ENCODE results near the gene NR3C2.

NR3C2 gene

GRCh38 chr4:148434075-148434773, 8.0 kb downstream of the NR3C2 start:
- no peak for DNase-seq

DNA sequence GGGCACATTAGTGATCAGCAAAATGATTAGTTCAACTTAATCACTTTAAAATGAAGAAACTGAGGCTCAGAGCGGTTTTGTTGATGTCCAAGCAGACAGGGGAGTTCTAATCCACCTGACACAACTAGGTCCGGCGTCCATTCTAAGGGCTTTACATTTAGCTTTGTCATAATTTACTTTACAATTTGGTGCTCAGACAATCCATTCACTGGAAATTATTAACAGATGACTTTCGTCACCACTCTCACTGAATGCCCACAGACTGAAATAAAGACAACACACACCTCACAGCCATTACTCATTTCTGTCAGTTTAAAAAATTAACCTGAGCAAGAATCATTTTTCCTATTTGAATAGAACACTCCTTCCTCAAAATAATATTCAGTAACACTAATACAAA, 10.8 kb downstream of the NR3C2 start:
- no peak for DNase-seq

DNA sequence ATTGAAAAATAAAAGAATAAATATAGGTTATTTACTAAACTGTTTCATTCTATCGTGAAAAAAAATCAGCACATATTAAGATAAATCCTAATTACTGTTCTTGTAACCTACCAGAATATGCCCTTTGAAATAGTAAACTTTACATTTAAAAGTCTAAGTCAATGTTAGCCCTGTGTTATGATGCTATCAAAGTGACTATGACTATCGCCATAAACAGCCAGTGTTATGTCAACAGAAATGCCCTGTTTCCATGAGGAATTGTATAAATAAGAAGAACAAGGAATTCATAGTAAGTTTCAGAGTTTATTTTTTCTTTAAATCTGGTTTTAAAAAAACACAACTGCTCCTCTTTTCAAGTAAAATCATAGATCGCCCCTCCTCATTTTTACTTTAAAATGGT, 11.4 kb downstream of the NR3C2 start:
- no peak for DNase-seq

DNA sequence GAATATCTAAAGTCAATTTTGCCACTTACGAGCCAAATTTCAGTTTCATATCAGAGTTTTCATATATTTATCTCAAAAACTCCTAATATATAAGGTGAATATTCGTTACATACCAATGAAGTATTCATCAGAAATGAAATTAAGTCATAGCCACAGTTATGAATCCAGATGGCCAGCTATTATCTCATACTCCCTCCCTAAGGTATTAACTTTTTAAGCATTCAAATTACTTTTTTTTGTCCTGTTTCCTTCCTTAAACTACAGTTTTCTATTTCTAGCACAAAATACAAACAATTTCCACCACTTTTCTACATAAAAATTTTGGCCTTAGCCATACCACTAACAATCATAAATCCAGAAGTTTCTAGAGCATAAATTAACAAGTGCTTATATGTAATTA, 13.0 kb downstream of the NR3C2 start:
- DNase-seq: no peak

DNA sequence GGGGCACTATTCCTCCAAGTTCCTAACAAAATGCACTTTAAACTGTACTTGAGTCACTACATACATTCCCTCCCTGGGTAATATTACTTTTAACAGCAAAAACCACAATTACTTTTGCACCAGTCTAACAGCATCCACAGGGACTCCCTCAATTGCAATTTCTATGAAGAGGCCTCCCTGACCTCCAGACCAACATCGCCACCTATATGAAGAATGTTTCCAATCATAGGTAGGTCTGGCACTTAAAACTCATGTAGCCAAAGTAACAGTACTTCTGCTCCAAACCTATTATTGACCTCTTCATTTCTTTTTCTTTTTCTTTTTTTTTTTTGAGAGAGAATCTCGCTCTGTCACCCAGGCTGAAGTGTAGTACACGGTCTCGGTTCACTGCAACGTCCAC, 15.6 kb downstream of the NR3C2 start:
- DNase-seq: no peak

DNA sequence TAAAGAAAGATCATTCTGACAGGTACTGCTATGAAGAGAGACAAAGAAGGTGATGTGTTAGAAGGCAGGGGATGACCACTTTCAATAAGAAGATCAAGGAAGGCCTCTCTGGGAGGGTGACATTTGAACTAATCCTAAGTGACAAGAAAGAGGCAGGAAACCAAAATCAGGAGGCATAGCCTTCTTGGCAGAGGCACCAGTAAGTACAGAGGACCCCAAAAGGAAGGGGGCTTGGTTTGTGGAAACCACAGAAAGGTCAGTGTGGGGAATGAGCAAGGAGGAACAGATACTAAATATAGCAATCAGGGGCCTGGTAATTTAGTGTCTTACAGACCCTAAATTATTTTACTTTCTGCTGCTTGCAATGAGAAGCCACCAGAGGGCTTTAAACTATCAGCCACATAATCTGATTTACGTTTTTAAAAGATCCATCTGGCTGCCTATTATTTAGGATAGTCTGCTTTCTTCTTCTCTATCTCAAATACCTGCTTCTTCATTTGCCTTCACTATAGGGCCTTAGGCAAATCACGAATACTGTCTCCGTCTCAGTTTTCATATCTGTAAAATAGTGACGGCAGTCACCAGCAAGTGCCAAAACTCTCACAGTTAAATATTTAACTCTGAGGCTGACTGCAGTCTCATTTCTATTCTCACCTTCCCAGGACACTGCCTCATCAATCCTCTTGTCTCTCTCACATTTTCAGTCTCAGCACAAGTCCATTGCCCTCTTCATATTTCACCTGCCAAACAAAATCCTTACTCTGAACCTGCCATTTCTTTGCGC, 16.7 kb downstream of the NR3C2 start:
- no peak for DNase-seq

GRCh38 chr4:148420397-148420796, 21.8 kb downstream of the NR3C2 start:
- no peak for DNase-seq

- DNase-seq: no peak
These were observed 26.7 kb downstream of the NR3C2 start for GRCh38 chr4:148415500-148415899.

DNA sequence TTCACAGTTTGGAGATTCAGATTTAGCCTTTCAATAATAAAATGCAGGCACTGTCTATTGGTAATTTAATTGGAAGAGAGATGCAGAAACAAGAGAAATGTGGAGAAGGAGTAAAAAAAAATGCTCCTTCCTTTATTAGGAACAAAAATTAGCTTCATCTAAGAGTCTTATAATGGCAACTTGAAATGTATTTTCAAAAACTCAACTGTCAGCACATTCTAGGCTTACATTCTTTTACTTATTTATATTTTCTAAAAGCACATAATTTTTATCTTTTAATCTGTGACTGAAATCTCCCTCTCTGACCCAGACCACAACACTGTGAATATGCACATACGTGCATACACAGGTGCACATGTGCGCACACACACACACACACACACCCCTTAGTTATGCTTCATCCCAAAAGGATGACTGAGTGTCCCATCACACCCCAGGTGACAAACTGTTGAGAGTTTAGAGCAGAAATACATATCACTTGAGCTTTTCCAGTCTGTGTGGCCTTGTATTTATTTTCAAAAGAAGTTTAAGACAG, 29.7 kb downstream of the NR3C2 start:
- no peak for DNase-seq

- DNase-seq: no peak
These were observed 36.9 kb downstream of the NR3C2 start for GRCh38 chr4:148405161-148405893.

- no peak for DNase-seq
These were observed 43.2 kb downstream of the NR3C2 start for GRCh38 chr4:148398988-148399387.

GRCh38 chr4:148397771-148398170, 44.4 kb downstream of the NR3C2 start:
- DNase-seq: no peak

GRCh38 chr4:148396986-148397673, 45.1 kb downstream of the NR3C2 start:
- DNase-seq: no peak

GRCh38 chr4:148395771-148396170, 46.4 kb downstream of the NR3C2 start:
- no peak for DNase-seq

DNA sequence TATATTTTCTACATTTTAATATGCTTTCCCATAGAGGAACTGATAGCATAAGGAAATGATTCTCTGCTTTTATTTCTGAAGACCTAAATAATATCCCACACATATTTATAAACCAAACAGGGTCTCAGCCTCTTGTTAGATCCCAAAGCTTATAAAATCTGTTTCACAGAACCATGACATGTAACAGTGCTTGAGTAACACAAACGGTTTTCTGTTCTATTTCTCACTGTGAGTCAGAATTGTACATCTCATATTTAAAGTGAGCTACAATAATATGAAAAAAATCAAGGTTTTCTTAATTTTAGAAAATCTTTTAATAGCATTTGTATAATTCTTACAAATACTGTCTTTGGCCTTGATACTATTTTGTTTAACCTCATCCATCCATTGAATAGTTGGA, 51.2 kb downstream of the NR3C2 start:
- no peak for DNase-seq

DNA sequence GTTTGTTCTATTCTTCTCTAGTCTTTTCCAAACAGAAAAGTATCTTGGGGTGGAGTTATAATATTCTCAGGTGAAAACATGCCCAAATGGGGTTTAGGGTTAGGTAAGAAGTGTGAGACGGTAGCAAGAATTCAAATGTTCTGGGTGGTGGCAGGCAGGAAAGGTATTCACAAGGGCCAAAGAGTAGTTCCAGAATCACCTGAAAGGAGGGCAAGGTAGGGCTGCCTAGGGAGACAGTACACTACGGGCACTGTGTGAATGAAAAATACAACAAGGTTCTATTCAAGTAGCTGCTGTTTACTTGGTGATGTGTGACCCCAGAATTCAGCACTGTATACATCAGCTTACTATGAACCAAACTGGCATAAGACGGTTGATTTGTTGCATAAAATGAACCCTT, 51.9 kb downstream of the NR3C2 start:
- no peak for DNase-seq

DNA sequence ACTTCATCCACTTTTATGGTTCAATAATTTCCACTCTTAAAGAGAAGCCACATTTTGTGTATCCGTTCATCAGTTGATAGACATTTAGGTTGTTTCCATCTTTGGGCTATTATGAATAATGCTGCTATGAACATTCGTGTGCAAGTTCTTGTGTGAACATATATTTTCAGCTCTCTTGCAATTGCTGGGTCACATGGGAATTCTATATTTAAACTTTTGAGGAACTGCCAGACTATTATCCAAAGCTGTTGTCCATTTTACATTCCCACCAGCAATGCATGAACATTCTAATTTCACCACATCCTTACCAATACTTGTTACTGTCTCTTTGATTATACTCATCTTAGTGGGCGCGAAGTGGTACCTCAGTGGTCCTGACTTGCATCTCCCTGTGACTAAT, 61.9 kb downstream of the NR3C2 start:
- no peak for DNase-seq

- DNase-seq: no peak
These were observed 66.1 kb downstream of the NR3C2 start for GRCh38 chr4:148376151-148376550.

DNA sequence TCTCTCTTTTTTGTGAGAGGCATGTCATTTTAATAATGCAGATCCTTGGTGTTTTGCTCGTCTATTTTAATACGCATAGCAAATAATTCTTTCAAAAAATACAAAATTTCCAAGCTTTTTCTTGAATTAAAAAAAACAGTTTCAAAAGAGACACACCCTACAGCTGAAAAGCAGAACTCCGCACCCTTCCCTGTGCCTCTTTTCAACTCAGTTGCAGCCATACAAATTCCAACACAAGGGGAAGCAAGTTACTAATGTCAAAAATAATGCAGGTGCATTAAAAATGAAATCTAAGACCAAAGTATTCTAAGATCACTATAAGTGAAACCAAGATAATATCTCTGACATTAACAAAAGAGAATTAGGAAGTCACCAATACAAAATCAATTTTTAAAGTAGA, 66.6 kb downstream of the NR3C2 start:
- DNase-seq: no peak

DNA sequence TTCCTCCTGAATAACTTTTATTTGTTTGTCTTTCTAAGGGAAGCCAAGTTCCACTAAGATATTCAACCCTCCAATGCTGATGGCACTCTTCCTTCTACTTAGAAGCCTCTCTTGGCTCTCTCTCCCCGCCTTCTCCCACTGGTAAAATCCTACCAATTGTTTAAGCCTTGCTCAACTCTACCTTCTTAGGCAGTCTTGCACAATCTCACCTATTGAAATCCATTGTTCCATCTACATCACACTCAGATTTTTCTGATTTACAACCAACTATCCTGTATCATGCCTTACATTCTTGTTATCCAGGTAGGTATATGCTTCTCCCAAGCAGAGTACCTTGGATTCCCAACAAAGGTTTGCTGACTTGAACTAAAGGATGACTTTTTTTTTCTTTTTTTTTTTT, 69.1 kb downstream of the NR3C2 start:
- no peak for DNase-seq

DNA sequence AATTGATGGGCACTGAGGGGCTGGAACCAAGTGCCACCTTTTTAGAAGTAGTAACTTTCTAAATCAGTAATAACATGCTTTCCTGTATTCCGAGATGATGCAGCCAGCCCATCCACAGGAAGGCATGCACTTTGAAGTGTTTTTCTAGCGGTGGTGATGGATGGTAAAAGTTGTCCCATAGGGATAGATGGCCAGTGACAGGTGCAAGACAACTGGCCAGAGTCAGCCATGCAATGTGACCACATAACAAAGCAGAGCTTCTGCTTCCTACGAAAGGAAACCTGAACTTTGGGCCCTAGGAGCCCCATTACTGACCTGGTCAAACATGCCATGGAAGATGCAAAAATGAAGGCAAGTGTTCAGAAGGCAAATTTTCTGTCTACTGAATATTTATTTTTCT, 72.3 kb downstream of the NR3C2 start:
- no peak for DNase-seq

DNA sequence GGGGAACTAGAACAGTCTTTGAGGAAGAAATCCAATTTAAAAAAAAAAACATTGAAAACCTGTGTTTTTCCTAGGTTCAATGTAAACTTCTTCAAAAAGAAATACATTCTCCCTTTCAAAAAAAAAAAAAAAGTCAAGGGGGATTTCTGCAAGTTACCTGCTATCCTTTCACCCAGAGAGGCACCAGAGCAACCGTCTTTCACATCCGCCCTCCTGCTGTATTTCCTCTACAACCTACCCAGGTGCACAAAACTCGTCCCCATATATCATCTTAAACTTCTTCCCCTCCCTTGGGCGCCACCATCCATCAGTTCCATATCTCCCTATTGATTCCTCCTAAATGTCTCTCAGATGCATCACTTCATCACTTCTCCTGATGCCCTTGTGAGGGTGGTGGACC, 74.5 kb downstream of the NR3C2 start:
- no peak for DNase-seq

DNA sequence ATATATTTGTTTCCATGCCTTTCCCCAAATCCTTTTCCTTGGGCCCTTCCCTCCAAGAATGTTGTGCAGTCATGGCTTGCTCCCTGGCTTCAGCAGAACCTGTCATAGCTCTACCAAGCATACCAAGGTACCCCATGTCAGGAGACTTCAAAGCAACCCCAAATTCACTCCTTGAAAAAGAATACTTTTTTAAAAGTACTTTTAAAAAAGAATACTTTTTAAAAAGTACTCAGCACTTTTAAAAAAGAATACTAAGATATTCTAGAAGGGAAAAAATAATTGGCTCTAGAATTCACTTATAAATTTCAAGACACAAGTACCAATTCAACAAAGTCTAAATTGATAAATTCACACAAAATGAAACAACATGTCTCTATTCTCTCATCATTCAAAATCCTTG, 76.0 kb downstream of the NR3C2 start:
- no peak for DNase-seq

Data from amniotic stem cell (primary cell).